ENCODE results near the gene APOA1.

APOA1 gene

DNA sequence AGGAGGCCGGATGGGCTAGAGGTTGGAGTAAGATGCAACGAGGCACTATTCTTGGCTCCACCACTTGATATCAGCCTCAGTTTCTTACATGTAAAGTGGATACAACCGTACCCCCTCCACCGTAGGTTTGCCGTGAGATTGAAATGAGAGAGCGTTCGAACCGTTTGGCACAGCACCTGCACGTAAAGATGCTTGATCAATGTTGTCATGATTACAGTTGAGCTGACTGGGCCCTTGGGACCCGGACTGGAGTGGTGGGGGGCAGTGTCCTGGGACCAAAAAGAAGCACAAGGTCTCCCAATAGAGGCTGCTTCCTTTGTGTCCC, 4.0 kb downstream of the APOA1 start:
- no peak for DNase-seq

DNA sequence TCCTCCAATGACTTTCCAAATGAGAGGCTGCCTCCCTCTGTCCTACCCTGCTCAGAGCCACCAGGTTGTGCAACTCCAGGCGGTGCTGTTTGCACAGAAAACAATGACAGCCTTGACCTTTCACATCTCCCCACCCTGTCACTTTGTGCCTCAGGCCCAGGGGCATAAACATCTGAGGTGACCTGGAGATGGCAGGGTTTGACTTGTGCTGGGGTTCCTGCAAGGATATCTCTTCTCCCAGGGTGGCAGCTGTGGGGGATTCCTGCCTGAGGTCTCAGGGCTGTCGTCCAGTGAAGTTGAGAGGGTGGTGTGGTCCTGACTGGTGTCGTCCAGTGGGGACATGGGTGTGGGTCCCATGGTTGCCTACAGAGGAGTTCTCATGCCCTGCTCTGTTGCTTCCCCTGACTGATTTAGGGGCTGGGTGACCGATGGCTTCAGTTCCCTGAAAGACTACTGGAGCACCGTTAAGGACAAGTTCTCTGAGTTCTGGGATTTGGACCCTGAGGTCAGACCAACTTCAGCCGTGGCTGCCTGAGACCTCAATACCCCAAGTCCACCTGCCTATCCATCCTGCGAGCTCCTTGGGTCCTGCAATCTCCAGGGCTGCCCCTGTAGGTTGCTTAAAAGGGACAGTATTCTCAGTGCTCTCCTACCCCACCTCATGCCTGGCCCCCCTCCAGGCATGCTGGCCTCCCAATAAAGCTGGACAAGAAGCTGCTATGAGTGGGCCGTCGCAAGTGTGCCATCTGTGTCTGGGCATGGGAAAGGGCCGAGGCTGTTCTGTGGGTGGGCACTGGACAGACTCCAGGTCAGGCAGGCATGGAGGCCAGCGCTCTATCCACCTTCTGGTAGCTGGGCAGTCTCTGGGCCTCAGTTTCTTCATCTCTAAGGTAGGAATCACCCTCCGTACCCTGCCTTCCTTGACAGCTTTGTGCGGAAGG, 4.8 kb downstream of the APOA1 start:
- peak; percentile 57 for DNase-seq

DNA sequence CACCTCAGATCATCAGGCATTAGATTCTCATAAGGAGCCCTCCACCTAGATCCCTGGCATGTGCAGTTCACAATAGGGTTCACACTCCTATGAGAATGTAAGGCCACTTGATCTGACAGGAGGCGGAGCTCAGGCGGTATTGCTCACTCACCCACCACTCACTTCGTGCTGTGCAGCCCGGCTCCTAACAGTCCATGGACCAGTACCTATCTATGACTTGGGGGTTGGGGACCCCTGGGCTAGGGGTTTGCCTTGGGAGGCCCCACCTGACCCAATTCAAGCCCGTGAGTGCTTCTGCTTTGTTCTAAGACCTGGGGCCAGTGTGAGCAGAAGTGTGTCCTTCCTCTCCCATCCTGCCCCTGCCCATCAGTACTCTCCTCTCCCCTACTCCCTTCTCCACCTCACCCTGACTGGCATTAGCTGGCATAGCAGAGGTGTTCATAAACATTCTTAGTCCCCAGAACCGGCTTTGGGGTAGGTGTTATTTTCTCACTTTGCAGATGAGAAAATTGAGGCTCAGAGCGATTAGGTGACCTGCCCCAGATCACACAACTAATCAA, 5.6 kb downstream of the APOA1 start:
- no peak for DNase-seq

DNA sequence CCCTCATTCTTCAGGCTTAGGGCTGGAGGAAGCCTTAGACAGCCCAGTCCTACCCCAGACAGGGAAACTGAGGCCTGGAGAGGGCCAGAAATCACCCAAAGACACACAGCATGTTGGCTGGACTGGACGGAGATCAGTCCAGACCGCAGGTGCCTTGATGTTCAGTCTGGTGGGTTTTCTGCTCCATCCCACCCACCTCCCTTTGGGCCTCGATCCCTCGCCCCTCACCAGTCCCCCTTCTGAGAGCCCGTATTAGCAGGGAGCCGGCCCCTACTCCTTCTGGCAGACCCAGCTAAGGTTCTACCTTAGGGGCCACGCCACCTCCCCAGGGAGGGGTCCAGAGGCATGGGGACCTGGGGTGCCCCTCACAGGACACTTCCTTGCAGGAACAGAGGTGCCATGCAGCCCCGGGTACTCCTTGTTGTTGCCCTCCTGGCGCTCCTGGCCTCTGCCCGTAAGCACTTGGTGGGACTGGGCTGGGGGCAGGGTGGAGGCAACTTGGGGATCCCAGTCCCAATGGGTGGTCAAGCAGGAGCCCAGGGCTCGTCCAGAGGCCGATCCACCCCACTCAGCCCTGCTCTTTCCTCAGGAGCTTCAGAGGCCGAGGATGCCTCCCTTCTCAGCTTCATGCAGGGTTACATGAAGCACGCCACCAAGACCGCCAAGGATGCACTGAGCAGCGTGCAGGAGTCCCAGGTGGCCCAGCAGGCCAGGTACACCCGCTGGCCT, 7.1 kb downstream of the APOA1 start:
- no peak for DNase-seq

DNA sequence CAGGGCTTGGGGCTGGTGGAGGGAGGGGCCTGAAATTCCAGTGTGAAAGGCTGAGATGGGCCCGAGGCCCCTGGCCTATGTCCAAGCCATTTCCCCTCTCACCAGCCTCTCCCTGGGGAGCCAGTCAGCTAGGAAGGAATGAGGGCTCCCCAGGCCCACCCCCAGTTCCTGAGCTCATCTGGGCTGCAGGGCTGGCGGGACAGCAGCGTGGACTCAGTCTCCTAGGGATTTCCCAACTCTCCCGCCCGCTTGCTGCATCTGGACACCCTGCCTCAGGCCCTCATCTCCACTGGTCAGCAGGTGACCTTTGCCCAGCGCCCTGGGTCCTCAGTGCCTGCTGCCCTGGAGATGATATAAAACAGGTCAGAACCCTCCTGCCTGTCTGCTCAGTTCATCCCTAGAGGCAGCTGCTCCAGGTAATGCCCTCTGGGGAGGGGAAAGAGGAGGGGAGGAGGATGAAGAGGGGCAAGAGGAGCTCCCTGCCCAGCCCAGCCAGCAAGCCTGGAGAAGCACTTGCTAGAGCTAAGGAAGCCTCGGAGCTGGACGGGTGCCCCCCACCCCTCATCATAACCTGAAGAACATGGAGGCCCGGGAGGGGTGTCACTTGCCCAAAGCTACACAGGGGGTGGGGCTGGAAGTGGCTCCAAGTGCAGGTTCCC, 7.8 kb downstream of the APOA1 start, which contains the start of gene APOC3:
Gene APOC3 (plus strand): TSS at position 383 of the 659 bp plus-strand sequence. CDS start 676 bp downstream, outside the sequence.
- no peak for DNase-seq

DNA sequence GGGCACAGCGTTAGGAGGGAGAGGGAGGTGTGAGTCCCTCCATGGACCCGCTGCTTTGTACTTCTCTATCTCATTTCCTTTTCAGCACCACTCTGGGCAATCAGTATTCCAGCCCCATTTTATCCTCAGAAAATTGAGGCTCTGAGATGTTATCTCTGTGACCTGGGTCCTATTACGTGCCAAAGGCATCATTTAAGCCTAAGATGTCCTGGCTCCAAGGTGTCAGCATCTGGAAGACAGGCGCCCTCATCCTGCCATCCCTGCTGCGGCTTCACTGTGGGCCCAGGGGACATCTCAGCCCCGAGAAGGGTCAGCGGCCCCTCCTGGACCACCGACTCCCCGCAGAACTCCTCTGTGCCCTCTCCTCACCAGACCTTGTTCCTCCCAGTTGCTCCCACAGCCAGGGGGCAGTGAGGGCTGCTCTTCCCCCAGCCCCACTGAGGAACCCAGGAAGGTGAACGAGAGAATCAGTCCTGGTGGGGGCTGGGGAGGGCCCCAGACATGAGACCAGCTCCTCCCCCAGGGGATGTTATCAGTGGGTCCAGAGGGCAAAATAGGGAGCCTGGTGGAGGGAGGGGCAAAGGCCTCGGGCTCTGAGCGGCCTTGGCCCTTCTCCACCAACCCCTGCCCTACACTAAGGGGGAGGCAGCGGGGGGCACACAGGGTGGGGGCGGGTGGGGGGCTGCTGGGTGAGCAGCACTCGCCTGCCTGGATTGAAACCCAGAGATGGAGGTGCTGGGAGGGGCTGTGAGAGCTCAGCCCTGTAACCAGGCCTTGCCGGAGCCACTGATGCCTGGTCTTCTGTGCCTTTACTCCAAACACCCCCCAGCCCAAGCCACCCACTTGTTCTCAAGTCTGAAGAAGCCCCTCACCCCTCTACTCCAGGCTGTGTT, 8.5 kb downstream of the APOA1 start:
- DNase-seq: no peak

DNA sequence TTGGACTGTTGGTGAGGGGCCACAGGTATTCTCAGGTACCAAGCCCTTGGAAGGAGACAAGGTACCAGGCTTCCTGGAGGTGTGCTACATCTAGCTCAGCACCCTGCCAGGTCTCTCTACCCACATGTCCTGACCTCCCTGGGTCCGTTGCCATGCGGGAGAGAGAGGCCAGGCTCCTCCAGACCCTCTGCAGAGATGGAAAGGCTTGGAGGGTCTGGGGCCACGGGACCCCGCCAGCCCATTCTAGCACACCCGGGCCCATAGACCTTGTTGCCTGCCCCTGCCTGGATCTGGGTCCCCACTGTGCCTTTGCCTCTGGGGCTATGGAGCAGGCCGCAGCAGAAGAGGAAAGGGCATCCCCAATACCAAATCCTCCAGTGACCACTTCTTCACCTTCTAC, 10.0 kb downstream of the APOA1 start:
- DNase-seq: no peak

DNA sequence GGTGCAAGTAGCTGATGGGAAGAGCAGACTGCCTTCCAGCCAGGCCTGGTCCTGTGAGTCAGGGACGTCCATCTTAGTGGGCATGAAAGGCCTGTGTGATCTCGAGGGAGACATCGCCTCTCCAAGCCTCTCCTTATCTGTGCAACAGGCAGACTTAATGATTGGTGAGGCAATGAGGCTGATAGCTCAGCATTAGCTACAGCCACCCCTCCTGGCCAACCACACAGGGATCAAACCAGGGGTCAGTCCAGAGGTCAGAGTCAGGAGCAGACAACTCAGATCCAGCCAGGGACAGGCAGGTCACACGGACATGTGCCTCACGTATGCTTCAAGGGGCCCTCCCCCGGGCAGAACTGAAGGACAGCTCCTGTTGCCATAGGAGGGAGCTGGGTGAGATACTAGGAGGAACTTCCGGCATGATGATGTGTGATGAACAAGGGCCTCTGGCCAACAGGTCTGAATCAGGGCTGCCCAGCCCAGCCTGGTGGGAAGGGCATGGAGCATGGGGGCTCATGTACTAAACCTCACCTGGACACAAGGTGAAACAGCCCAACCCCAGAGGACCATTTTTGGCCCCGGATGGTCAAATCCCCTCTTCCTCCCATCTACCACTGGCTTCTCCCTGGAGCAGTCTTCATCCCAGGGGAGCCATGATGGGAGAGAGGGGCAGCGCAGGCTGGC, 10.5 kb downstream of the APOA1 start:
- no peak for DNase-seq

DNA sequence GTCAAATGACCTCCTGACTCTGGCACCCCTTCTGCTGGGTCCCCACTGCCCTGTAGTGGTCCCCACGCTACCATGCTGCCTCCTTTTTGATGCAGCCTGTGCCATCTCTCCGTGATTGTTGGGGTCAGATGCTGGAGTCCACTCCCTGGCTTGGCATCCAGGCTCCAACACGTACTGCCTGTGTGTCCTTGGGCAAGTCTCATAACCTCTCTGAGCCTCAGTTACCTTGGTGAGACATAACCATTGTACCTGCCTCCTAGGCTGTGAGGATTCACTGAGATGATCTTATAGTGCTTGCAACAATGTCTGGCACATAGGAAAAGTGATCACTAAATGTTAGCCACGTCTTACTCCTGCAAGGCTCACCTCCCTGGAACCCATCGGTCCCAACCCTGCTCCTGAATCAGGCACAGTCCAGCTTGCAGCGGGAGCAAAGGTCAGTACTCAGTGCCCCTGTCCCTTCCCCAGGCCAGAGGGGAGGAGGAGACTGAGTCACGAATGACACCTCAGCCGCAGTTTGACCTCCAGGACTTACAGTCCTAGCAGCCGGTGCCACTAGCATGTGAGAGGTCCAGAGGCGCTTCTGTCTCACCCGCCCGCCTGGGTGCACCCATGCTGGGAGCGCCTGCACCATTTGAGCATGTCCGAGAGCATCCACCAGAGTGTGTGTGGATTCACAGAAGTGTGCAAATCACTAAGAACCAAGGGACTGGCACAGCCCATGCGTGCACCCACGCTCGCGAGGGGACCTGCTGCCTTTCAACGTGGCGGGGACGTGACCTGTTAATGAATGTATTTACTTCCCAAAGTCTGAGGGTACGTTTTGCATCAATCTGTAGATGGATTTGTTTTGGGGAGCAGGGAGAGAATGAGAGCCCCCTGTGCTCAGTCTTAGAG, 11.3 kb downstream of the APOA1 start:
- DNase-seq: no peak

DNA sequence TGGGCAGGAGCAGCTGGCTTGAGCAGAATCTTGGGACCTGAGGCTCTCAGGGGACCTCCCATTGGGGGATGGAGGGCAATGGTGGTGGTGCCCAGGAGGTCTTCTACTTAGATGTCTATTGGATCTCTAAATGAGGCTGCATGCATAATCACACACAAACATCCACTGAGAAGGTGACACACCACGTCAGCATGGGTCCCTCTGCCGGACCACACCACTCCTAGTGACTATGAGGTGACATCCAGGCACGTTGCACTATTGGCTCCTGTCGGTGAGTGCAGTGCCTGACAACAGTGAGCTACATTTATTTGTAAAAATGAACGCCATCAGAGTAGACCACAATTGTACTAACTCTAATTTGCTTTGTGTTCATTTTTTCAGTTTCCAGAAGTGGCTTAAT, 12.0 kb downstream of the APOA1 start:
- no peak for DNase-seq

DNA sequence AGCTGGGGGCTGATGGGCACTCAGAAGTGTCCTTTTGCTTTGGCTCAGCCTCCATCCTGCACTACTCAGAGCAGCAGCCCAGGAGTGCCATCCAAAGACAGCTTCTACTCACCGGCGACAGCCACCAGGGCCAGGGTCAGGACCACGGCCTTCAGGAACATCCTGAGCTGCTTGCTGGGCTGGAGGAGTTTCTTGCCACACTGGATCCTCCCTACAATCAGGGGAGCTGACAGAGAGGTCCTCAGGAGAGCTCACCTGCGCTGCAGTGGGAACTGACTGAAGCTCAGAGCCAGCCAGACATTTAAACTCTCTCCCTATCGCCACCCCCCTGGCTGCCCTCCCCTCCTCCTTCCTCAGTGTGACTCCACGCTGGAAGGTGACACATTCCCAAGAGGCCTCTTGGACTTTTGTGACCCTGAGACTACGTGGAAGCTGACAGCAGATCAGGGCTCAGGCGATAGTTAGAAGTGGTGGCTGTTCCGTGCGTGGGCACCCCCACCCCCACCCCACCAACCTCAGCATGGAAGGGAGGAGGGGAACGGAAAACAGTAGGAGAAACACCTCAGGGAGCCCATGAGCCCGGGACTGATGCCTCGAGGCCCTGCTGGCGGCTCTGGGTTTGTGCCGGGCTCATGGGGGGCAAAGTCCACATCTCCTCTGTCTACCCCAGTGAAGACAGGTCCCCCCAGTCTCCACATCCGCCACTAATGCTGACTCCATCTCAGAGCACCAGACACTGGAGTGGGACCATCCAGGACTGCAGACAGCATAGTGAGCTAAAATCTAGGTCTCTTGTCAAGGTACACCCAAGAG, 14.2 kb downstream of the APOA1 start, which contains the start of gene APOA4:
Gene APOA4 (minus strand): TSS at position 274 of the 813 bp plus-strand sequence. CDS start 113 bp downstream, at position 161.
- no peak for DNase-seq

DNA sequence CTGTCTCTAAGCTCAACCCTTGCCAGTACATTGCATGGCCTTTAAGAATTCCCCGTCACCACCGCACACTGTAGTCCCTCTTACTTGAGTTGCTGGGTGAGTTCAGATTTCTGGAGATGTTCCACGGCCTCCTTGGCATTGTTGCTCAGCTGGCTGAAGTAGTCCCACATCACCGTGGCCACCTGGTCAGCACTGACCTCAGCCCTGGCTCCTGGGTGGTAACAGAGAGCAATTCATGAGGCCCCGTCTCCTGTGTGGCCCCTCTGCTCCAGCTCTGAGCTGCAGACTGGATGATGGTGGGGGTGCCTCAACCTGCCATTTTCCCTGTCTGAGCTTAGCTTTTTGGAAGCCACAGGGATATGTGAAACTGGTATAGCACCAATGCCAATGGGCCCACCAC, 14.8 kb downstream of the APOA1 start:
- DNase-seq: no peak

DNA sequence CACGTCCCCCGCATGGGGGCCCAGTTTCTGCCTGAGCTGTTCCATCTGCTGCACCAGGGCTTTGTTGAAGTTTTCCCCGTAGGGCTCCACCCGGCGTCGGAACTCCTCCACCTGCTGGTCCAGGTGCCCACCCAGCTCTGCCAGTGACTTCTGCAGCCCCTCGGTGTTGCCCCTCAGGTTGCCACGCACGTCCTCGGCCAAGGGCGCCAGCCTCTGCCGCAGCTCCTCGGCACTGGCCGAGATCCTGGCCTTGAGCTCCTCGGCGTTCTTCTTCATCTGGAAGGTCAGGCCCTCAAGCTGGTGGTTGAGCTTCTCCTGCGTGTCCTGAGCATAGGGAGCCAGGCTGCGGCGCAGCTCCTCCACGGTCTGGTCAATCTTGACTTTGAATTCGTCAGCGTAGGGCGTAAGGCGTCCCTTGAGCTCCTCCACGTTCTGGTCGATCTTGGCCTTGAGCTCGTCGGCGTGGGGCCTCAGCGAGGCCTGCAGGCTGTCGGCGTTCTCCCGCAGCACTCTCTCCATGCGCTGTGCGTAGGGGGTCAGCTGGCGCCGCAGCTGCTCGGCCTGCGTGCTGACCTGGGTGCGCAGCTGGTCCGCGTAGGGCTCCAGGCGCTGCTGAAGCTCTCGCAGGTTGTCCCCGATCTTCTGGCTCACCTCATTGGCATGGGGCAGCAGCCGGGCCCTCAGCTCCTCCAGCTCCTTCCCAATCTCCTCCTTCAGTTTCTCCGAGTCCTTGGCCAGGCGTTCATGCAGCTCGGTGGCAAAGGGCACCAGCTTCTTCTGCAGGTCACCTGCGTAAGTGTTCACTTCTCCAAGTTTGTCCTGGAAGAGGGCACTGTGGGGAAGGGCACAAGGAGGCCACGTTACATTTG, 16.1 kb downstream of the APOA1 start:
- DNase-seq: no peak

DNA sequence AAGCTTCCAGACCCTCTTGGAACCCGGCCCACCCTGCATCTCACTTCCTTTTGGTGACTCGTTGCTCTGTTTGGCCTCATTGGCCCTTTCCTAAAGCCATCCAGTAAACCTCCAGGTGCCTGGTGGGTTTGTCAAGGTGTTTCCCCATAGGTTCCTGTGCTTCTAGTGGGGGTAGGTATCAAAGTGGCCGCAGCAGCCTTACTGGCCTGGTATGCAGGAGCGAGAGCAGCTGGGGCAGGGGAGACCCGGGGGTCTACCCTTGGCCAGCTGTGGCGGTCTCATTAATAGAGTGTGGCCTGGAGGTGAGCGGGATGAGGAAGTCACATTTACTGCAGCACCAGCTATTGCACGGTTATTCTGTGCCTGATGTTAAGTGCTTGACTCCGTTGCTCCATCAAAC, 18.4 kb downstream of the APOA1 start:
- no peak for DNase-seq

DNA sequence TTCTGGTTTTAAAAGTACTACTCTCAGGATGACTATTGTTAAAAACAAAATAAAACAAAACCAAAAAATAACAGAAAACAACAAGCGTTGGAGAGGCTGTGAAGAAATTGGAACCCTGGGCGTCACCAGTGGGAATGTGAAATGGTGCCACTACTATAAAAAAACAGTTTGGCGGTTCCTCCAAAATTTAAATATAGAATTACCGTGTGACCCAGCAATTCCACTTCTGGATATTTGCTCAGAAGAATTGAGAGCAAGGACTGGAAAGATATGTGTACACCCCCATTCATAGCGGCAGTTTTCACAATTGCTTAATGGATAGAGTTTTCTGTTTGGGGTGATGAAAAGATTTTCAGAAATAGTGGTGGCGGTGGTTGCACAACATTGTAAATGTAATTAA, 22.9 kb downstream of the APOA1 start:
- no peak for DNase-seq

DNA sequence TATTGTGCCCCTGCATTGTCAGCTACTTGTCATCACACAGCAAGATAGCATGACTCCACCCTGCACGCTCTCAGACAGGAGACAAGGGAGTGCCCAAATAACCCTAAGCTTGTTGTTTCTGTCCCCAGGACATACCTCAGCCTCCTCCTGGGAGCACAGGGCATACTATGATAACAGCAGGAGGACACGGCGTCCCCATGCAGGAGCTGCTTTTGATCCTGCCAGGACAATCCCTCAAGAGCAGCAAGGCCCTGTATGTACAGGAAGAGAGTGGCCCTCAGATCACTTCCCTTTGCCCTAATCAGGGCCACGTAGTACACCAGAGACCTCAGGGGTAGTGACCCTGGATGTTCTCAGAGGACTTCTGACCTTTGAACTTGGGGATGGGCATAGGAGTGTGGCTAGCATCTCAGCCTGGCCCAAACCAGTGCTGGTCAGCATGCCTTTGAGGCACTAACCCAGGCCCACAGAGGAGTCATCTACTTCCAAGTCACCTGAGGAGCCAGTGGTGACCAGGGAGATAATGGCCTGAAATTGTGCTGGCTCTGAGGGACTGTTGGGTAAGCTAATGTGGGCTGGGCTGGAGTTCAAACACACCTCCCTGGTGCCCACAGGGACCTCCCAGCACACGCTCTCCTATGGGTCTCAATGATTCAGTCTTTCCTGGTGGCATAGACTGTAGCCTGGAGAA, 23.5 kb downstream of the APOA1 start:
- no peak for DNase-seq

DNA sequence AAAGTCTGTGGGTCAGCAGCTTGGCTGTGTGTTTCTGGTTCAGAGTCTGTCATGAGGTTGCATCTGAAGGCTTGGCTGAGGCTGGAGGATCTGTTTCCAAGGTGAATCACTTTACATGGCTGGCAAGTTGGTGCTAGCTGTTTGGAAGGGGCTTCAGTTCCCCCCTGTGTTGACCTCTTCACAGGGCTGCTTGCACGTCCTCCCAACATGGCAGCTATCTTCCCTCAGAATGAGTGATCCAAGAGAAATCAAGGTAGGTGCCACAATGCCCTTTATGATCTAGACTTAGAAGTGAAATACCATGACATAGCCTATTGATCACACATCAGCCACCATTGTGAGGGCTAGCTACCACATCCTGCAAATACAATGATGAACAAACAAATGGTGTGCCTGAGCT, 24.3 kb downstream of the APOA1 start:
- no peak for DNase-seq

DNA sequence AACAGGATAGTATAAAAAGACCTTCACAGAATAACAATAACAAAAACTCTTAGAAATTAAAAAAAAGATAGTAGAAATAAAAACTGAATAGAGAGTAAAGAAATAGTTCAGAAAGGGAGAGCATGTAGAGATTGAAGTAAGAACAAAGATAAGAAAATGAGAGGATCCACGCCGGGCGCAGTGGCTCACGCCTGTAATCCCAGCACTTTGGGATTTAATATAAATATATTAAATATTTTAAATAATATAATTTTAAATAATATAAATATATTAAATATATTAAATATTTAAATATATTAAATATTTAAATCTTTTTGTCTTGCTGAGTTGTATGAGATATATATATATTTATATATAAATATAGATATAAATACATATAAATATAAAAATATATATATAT, 25.3 kb downstream of the APOA1 start:
- no peak for DNase-seq

All from DMS53 (cell line).